HG03064 (cell line): ENCODE data around the gene PLAU.
"Not testable (repeated sequence)": the region's sequence is repeated elsewhere in the genome, so short reads cannot be mapped to it uniquely, and the experiment has no call there.

ENCODE experiments used
- ATAC-seq: cut with Tn5 transposase; IDR thresholded peaks from one replicate; pipeline ENCODE4 v1.9.1; 2021; ENCODE audit warnings: low read depth; ENCODE audit not compliant: unreplicated experiment

The PLAU gene

GRCh38 chr10:73876566-73876965 lies 34.4 kb upstream of the PLAU start:
- no peak for ATAC-seq

- no peak for ATAC-seq
These were observed 34.0 kb upstream of the PLAU start for GRCh38 chr10:73876971-73877370.

- ATAC-seq = no peak
These were observed 33.3 kb upstream of the PLAU start for GRCh38 chr10:73877533-73878160.

GRCh38 chr10:73878365-73878764 lies 32.6 kb upstream of the PLAU start:
- ATAC-seq = no peak

GRCh38 chr10:73879296-73880173 lies 31.4 kb upstream of the PLAU start:
- peak; percentile 81 for ATAC-seq

GRCh38 chr10:73881221-73881919 lies 29.6 kb upstream of the PLAU start:
- no peak for ATAC-seq

- ATAC-seq = no peak
These were observed 26.9 kb upstream of the PLAU start for GRCh38 chr10:73884017-73884416.

GRCh38 chr10:73886085-73886529 lies 24.8 kb upstream of the PLAU start:
- ATAC-seq = no peak

GRCh38 chr10:73886661-73887293 lies 24.2 kb upstream of the PLAU start:
- ATAC-seq = no peak

GRCh38 chr10:73887294-73888039 lies 23.5 kb upstream of the PLAU start:
- no peak for ATAC-seq

- no peak for ATAC-seq
These were observed 22.4 kb upstream of the PLAU start for GRCh38 chr10:73888514-73888913.

GRCh38 chr10:73889014-73889413 lies 21.9 kb upstream of the PLAU start:
- ATAC-seq = no peak

GRCh38 chr10:73889416-73889815 lies 21.5 kb upstream of the PLAU start:
- not testable (repeated sequence) for ATAC-seq

GRCh38 chr10:73890261-73890660 lies 20.7 kb upstream of the PLAU start:
- no peak for ATAC-seq

- not testable (repeated sequence) for ATAC-seq
These were observed 20.1 kb upstream of the PLAU start for GRCh38 chr10:73890830-73891229.

- ATAC-seq = no peak
These were observed 19.4 kb upstream of the PLAU start for GRCh38 chr10:73891540-73891939.

- no peak for ATAC-seq
These were observed 18.5 kb upstream of the PLAU start for GRCh38 chr10:73892310-73893030.

GRCh38 chr10:73893426-73893825 lies 17.5 kb upstream of the PLAU start:
- ATAC-seq = no peak

GRCh38 chr10:73894245-73894971 lies 16.5 kb upstream of the PLAU start:
- ATAC-seq = no peak
